OCI-LY7 (cell line): ENCODE data around the gene PLCE1. TPM values are rescaled to one million over a fixed set of nuclear protein-coding genes. Genes with fewer than 3 reads are reported as not detected.

ENCODE experiments used
- BruUV-seq: library from RNA; stranded (reverse); fragments of 400-500 nt; replicated peaks from 2 replicates; lab custom pipeline; 2021; lab: Mats Ljungman, UMichigan
- CTCF ChIA-PET: fragments of 300-600 bp; sonication (Branson Sonifier 250); formaldehyde crosslinking; loops from one replicate; lab custom pipeline; 2022; ENCODE audit warnings: antibody characterized with exemption; ENCODE audit not compliant: unreplicated experiment; lab: Charles Lee
- POLR2A ChIA-PET: fragments of 300-600 bp; sonication (Branson Sonifier 250); formaldehyde crosslinking; loops from one replicate; lab custom pipeline; 2022; ENCODE audit warnings: antibody characterized with exemption; lab: Charles Lee
- DNase-seq: peaks from one replicate; pipeline ENCODE4 v3.0.0-alpha.2; 2015; ENCODE audit warnings: low spot score
- H2AFZ ChIP-seq: fragments of 200-600 bp; sonication (generic), shearing (Covaris generic); 2 replicates; pipeline ENCODE4 v1.6.1; 2014; ENCODE audit warnings: mild to moderate bottlenecking, antibody characterized with exemption, low read length, moderate library complexity
- H3K27ac ChIP-seq: fragments of 200-600 bp; sonication (generic); 2 replicates; pipeline ENCODE4 v1.5.1; 2014; ENCODE audit warnings: mixed run types, low read depth, mild to moderate bottlenecking, moderate library complexity, low read length, inconsistent platforms; ENCODE audit not compliant: poor library complexity, severe bottlenecking
- H3K36me3 ChIP-seq: fragments of 200-600 bp; sonication (generic); 2 replicates; pipeline ENCODE4 v1.6.1; 2014; ENCODE audit warnings: mild to moderate bottlenecking, antibody characterized with exemption, low read length, moderate library complexity, mixed read lengths; ENCODE audit not compliant: insufficient read depth
- H3K4me1 ChIP-seq: fragments of 200-600 bp; sonication (generic); 2 replicates; pipeline ENCODE4 v1.5.1; 2014; ENCODE audit warnings: mild to moderate bottlenecking, low read length; ENCODE audit not compliant: insufficient read depth, poor library complexity, severe bottlenecking
- H3K4me2 ChIP-seq: fragments of 200-600 bp; sonication (generic); 2 replicates; pipeline ENCODE4 v1.6.1; 2014; ENCODE audit warnings: mild to moderate bottlenecking, low read length
- H3K4me3 ChIP-seq: fragments of 200-600 bp; sonication (generic); 2 replicates; pipeline ENCODE4 v1.5.1; 2014; ENCODE audit warnings: mild to moderate bottlenecking, low read depth, low read length; ENCODE audit not compliant: poor library complexity, severe bottlenecking
- H3K79me2 ChIP-seq: fragments of 200-600 bp; sonication (generic); 2 replicates; pipeline ENCODE4 v1.6.1; 2016; ENCODE audit warnings: low read depth, mild to moderate bottlenecking, low read length, moderate library complexity, mixed read lengths; ENCODE audit not compliant: insufficient read depth
- H3K9me2 ChIP-seq: fragments of 200-600 bp; sonication (generic); 2 replicates; pipeline ENCODE4 v1.6.1; 2016; ENCODE audit warnings: mild to moderate bottlenecking, low read length, mixed read lengths; ENCODE audit not compliant: insufficient read depth
- H3K9me3 ChIP-seq: fragments of 200-600 bp; sonication (generic); 2 replicates; pipeline ENCODE4 v1.6.1; 2014; ENCODE audit warnings: mild to moderate bottlenecking, mixed run types, low read length, mixed read lengths
- H4K20me1 ChIP-seq: fragments of 200-600 bp; sonication (generic); 2 replicates; pipeline ENCODE4 v1.6.1; 2014; ENCODE audit warnings: mild to moderate bottlenecking, antibody characterized with exemption, low read length, moderate library complexity, mixed read lengths; ENCODE audit not compliant: insufficient read depth
- CTCF ChIP-seq: fragments of 200-600 bp; sonication (generic); conservative IDR thresholded peaks from 2 replicates; pipeline ENCODE4 v1.5.1; 2014; ENCODE audit warnings: mild to moderate bottlenecking, antibody characterized with exemption, low read length, moderate library complexity, mixed read lengths
- EZH2phosphoT487 ChIP-seq: fragments of 200-600 bp; sonication (generic); IDR thresholded peaks from 2 replicates; pipeline ENCODE4 v1.6.1; 2018; ENCODE audit warnings: low read depth, borderline replicate concordance, mild to moderate bottlenecking, mixed run types, antibody characterized with exemption, low read length, moderate library complexity, mixed read lengths
- intact Hi-C: fragments of 100-400 bp; cut with micrococcal nuclease; formaldehyde crosslinking; loops from one replicate; pipeline ENCODE4 v1.10.0; 2022; ENCODE audit not compliant: unreplicated experiment
- total RNA-seq, 2 experiments: library from RNA; depleted of rRNA in 1 of 2; stranded (reverse); fragments of >200 nt in 1 of 2; shearing (Covaris generic) in 1 of 2; gene quantifications; 2 replicates each; pipeline ENCODE4 v1.2.3, GENCODE V29; 2014 to 2022

The PLCE1 gene
- total RNA-seq, 2 experiments from 2014 or later, result 0.06 TPM; not detected in 1

- no peak overlapping the region for H3K4me3 ChIP-seq
- no peaks in the 10 kb centered on the region for H3K79me2 ChIP-seq
- DNase-seq, result no peak
- no peaks in the 10 kb centered on the region for H3K9me2 ChIP-seq
- BruUV-seq, result no TSS peak
- no peaks in the 10 kb centered on the region for H3K9me3 ChIP-seq
- H3K4me1 ChIP-seq, result no peaks in the 10 kb centered on the region
- CTCF ChIA-PET, result no interaction called here
- POLR2A ChIA-PET, result no interaction called here
- no peak overlapping the region for H2AFZ ChIP-seq
- H3K4me2 ChIP-seq, result no peak overlapping the region
- no peaks in the 10 kb centered on the region for H4K20me1 ChIP-seq
- no peaks in the 10 kb centered on the region for H3K36me3 ChIP-seq
- TF ChIP-seq CTCF (no peak), EZH2phosphoT487 (no peak)
- intact Hi-C loops, result no loop called here
- H3K27ac ChIP-seq, result no peak overlapping the region
These were observed 333 bp upstream of the PLCE1 start for GRCh38 chr10:93993414-93993781.

- no peak for TF ChIP-seq EZH2phosphoT487
- no peak for TF ChIP-seq CTCF
- H2AFZ ChIP-seq, result no peak overlapping the region
- intact Hi-C loops, result no loop called here
- no peaks in the 10 kb centered on the region for H3K9me3 ChIP-seq
- DNase-seq, result no peak
- H3K4me2 ChIP-seq, result no peak overlapping the region
- H3K79me2 ChIP-seq, result no peaks in the 10 kb centered on the region
- H3K36me3 ChIP-seq, result no peaks in the 10 kb centered on the region
- H3K4me1 ChIP-seq, result no peaks in the 10 kb centered on the region
- no peak overlapping the region for H3K4me3 ChIP-seq
- no TSS peak for BruUV-seq
- H3K27ac ChIP-seq, result no peak overlapping the region
- H3K9me2 ChIP-seq, result no peaks in the 10 kb centered on the region
- POLR2A ChIA-PET, result no interaction called here
- CTCF ChIA-PET, result no interaction called here
- H4K20me1 ChIP-seq, result no peaks in the 10 kb centered on the region
These were observed 689 bp downstream of the PLCE1 start for GRCh38 chr10:93994438-93994801.

DNA sequence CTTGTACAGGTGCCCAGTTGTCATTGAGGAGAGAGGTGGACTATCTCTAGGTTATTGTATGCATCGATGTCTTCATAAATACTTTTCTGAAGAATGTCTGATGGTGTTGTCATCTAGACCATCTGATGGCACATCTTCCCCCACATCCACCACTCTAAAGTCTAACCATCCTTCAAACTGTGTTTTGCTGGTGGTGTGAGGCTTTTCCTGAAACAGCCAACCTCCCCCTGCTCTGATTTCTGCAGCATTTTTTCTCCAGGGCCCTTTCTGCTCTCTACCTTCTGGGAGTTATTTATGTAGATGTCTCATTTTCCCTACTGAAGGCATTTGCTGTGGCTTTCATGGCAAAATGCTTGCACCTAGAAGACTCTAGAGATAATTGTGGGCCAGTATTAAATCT is 1.5 kb downstream of the PLCE1 start:
- POLR2A ChIA-PET, result no interaction called here

More for the DNA sequence above, 1.5 kb downstream of the PLCE1 start:
- Histone ChIP-seq H3K4me1 (no peaks in the 10 kb centered on the region), H3K79me2 (no peaks in the 10 kb centered on the region), H3K4me2 (no peak overlapping the region), H4K20me1 (no peaks in the 10 kb centered on the region), H3K4me3 (no peak overlapping the region), H3K9me3 (no peaks in the 10 kb centered on the region), H3K9me2 (no peaks in the 10 kb centered on the region), H2AFZ (no peak overlapping the region), H3K36me3 (no peaks in the 10 kb centered on the region), H3K27ac (no peak overlapping the region)
- TF ChIP-seq EZH2phosphoT487 (no peak), CTCF (no peak)
- CTCF ChIA-PET, result no interaction called here
- DNase-seq, result no peak
- intact Hi-C loops, result no loop called here
- BruUV-seq, result no TSS peak
